Small intestine (tissue), 7 donors: ENCODE measurements around the gene TMEM53. TPM values are rescaled to one million over a fixed set of nuclear protein-coding genes. Genes with fewer than 3 reads are reported as not detected.

ENCODE experiments used
- DNase-seq, 2 donors: peaks; one replicate each; pipeline versions ENCODE4 v3.0.0 to v3.0.0-alpha.2; 2013
- FAIRE-seq: peaks from 2 replicates; lab custom pipeline; 2012; peaks lifted over from hg19 to GRCh38; lab: Jason Lieb, UNC
- H3K27ac ChIP-seq, 3 donors: one replicate each; pipeline ENCODE4 v1.5.1; 2013; ENCODE audit warnings: low read length in 2 of 3, mild to moderate bottlenecking in 2 of 3, control low read depth in 1 of 3, inconsistent platforms in 1 of 3, low read depth in 1 of 3, moderate library complexity in 1 of 3
- H3K27me3 ChIP-seq, 3 donors: one replicate each; pipeline ENCODE4 v1.6.1; 2013; ENCODE audit warnings: low read length in 3 of 3, inconsistent platforms in 1 of 3; ENCODE audit not compliant: control insufficient read depth in 3 of 3, insufficient read depth in 3 of 3
- H3K36me3 ChIP-seq, 3 donors: one replicate each; pipeline ENCODE4 v1.6.1; 2013; ENCODE audit warnings: low read length in 3 of 3, inconsistent platforms in 1 of 3, low read depth in 1 of 3, mild to moderate bottlenecking in 1 of 3, moderate library complexity in 1 of 3; ENCODE audit not compliant: control insufficient read depth in 3 of 3, insufficient read depth in 2 of 3
- H3K4me1 ChIP-seq, 3 donors: one replicate each; pipeline ENCODE4 v1.6.1; 2013; ENCODE audit warnings: low read length in 2 of 3, inconsistent platforms in 1 of 3, low read depth in 1 of 3, mild to moderate bottlenecking in 1 of 3, moderate library complexity in 1 of 3; ENCODE audit not compliant: control insufficient read depth in 3 of 3, insufficient read depth in 2 of 3
- H3K4me3 ChIP-seq, 3 donors: one replicate each; pipeline ENCODE4 v1.5.1; 2013; ENCODE audit warnings: low read length in 3 of 3, control low read depth in 1 of 3, inconsistent platforms in 1 of 3, low read depth in 1 of 3, mild to moderate bottlenecking in 1 of 3, moderate library complexity in 1 of 3
- H3K9me3 ChIP-seq, 2 donors: one replicate each; pipeline ENCODE4 v1.6.1; 2013; ENCODE audit warnings: low read depth in 1 of 2, low read length in 1 of 2; ENCODE audit not compliant: control insufficient read depth in 2 of 2, insufficient read depth in 1 of 2
- WGBS, 3 donors: extraction: QIAGEN DNeasy Blood & Tissue Kit; methylation state at CpG; one replicate each; pipeline ENCODE4 v1.1.7; 2013; 5-methylcytosine and 5-hydroxymethylcytosine counted together
- polyA plus RNA-seq, 4 donors: library from polyadenylated mRNA; stranded (reverse) in 3 of 4; unstranded in 1 of 4; fragments of 200-250 nt in 3 of 4; fragments of 120-200 nt in 1 of 4; gene quantifications; one replicate each; pipeline versions ENCODE4 v1.2.1 to v1.2.3, GENCODE V29; 2013
- donor health status: healthy with polysubstance abuse.
- donor health status: control.
- donor health status: control.
- donor health status: Bipolar disorder and iron deficiency.
- donor health status: healthy.

Gene TMEM53
- polyA plus RNA-seq, 4 donors: 16.6 to 27.2 (median 22.8) TPM

GRCh38 chr1:44652445-44653106, 21.7 kb downstream of the TMEM53 start:
- H3K4me1 ChIP-seq: peaks cover 0 to 41% (median 14%) of the 10 kb centered on the region in 3 donors
- peaks cover 5 to 79% (median 11%) of the 10 kb centered on the region in 3 donors for H3K36me3 ChIP-seq
- no peak for FAIRE-seq
- no peak overlapping the region for H3K27ac ChIP-seq
- H3K27me3 ChIP-seq: no peaks in the 10 kb centered on the region
- no peak overlapping the region for H3K4me3 ChIP-seq
- WGBS, 3 donors: 36 to 57% (median 46%) methylated on average over 7 of the region's 7 CpGs
- DNase-seq: peak; percentile 79 to 85
- H3K9me3 ChIP-seq: no peaks in the 10 kb centered on the region

GRCh38 chr1:44651069-44651468, 23.2 kb downstream of the TMEM53 start:
- no peak for DNase-seq
- FAIRE-seq: no peak
- H3K27me3 ChIP-seq: no peaks in the 10 kb centered on the region
- H3K4me1 ChIP-seq: peaks cover 0 to 51% (median 21%) of the 10 kb centered on the region in 3 donors
- no peaks in the 10 kb centered on the region for H3K9me3 ChIP-seq
- no peak overlapping the region for H3K4me3 ChIP-seq
- H3K36me3 ChIP-seq: peaks cover 9 to 88% (median 11%) of the 10 kb centered on the region in 3 donors
- 71 to 82% (median 76%) methylated on average over 8 of the region's 8 CpGs for WGBS, 3 donors
- H3K27ac ChIP-seq: no peak overlapping the region

- H3K36me3 ChIP-seq: peaks cover 9 to 91% (median 11%) of the 10 kb centered on the region in 3 donors
Observed at GRCh38 chr1:44650159-44650831, 24.0 kb downstream of the TMEM53 start.

GRCh38 chr1:44649788-44650158, 24.5 kb downstream of the TMEM53 start:
- H3K4me3 ChIP-seq: no peak overlapping the region
- H3K27ac ChIP-seq: peak overlapping the region; percentile 15 to 66 (median 60)
- 76 to 88% (median 83%) methylated on average over 12 to 13 of the region's 13 CpGs for WGBS, 3 donors
- H3K4me1 ChIP-seq: peaks cover 2 to 51% (median 23%) of the 10 kb centered on the region in 3 donors
- no peak for DNase-seq
- H3K27me3 ChIP-seq: no peaks in the 10 kb centered on the region
- H3K36me3 ChIP-seq: peaks cover 9 to 95% (median 11%) of the 10 kb centered on the region in 3 donors
- FAIRE-seq: no peak
- no peaks in the 10 kb centered on the region for H3K9me3 ChIP-seq

More at GRCh38 chr1:44650159-44650831, 24.0 kb downstream of the TMEM53 start:
- H3K4me1 ChIP-seq: peaks cover 0 to 51% (median 23%) of the 10 kb centered on the region in 3 donors
- H3K27ac ChIP-seq: peak overlapping the region; percentile 15 to 66 (median 60)
- no peaks in the 10 kb centered on the region for H3K27me3 ChIP-seq
- 24 to 63% (median 51%) methylated on average over 23 of the region's 23 CpGs for whole genome bisulfite sequencing, 3 donors
- H3K4me3 ChIP-seq: no peak overlapping the region
- no peaks in the 10 kb centered on the region for H3K9me3 ChIP-seq
- FAIRE-seq (no peak), DNase-seq (peak; percentile 87 to 94)

DNA sequence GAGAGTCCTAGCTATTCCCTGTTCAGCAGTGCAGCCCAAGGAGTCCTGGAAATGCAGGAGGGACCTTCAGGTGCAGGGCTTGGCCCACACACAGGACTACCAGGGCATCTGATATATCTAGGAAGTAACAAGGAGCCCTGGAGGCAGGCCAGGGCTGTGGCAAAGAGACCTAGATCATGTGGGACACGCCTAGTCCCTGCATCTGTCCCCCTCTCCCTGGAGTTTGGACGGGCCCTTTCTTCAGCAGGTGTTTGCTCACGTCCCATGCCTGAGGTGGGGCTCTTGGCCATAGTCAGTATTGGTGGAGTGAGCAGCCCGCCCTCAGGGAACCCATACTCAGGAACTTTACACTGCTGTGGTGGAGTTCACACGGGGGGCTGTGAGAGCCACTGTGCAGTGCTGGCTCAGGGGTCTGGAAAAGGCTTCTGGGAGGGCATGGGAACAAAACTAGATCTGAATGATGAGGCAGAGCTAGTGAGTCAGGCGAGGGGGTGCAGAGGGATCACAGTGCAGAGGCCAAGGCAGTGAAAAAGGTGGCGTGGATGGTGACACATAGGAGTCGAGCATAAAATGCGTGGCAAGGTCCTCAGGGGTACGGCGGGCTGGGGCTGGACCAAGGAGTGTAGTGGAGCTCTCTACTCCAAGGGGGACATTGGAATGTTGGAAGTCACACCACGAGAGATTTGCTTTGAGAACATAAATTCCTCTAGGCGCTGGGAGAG, 25.6 kb downstream of the TMEM53 start:
- no peaks in the 10 kb centered on the region for H3K27me3 ChIP-seq
- peaks cover 5 to 95% (median 9%) of the 10 kb centered on the region in 3 donors for H3K36me3 ChIP-seq
- FAIRE-seq (no peak), DNase-seq (peak; percentile 60 to 95)
- H3K4me3 ChIP-seq: no peak overlapping the region
- peaks cover 2 to 51% (median 23%) of the 10 kb centered on the region in 3 donors for H3K4me1 ChIP-seq
- no peaks in the 10 kb centered on the region for H3K9me3 ChIP-seq
- H3K27ac ChIP-seq: peak overlapping the region; percentile 1 to 74 (median 38)
- WGBS, 3 donors: 46 to 76% (median 64%) methylated on average over 13 of the region's 13 CpGs

DNA sequence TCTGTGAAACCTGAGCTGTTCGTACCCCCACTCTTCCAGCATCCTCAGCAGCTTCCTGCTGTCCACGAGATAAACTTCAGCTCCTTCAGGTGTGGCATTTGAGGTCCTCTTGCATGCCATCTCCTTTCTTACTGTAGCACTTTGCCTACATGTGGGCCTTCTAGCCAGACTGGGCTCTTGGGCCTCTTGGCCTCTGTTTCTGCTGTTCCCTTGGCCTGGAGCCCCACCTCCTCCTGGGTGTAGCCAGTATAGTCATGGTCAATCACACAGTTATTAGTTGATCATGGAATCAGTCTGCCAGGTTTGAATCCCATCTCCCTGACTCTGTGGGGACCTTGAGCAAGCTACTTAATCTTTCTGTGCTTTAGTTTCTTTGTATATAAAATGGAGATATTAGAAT, 26.4 kb downstream of the TMEM53 start:
- Histone ChIP-seq H3K4me1 (peaks cover 2 to 51% (median 23%) of the 10 kb centered on the region in 3 donors), H3K27me3 (no peaks in the 10 kb centered on the region), H3K9me3 (no peaks in the 10 kb centered on the region), H3K27ac (peak overlapping the region in 1 of 3 donors; percentile 68), H3K36me3 (peaks cover 5 to 92% (median 12%) of the 10 kb centered on the region in 3 donors), H3K4me3 (no peak overlapping the region)
- FAIRE-seq (no peak), DNase-seq (peak in 1 of 2 donors; percentile 37)
- WGBS, 3 donors: 61 to 73% (median 72%) methylated on average over 2 of the region's 2 CpGs

DNA sequence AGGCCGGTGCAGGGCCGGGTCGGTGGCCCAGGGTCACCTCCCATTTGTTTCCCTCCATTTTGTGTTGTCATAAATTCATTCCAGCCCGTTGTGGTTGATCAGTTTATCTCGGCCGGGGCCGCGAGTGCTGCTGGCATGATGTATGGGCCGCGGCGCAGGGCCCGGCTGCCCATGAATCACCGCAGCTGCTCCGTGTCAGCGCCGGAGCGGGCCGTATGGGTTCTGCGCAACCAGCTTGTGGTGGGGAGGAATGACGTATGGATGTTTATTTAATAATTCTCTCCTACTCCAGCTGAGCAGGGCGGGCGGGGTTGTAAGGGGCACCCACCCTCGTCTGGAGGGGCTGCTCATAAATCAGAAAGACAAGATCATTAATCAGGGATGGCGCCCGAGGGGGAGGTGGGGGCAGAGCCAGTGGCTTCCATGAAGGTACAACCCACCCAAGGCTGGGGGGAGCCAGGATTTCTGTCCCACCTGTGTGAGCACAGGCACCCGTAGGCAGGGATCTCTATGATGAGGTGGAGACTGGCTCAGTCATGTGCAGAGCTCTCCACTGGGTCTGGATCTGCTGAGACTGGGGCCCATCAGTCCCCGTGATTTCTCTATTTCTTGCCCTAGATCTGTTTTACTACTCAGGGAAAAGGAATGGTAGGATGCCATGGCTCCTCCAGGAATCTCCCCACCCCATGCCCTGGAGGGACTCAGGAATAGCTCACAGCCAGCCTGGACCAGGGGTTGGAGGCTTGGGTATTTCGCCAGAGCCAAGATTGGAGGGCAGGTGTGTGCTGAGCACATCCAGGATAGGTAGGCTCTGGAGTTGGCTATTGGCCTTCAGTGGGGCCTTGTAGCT, 27.8 kb downstream of the TMEM53 start:
- H3K4me1 ChIP-seq: peaks cover 2 to 42% (median 17%) of the 10 kb centered on the region in 3 donors
- H3K36me3 ChIP-seq: peaks cover 11 to 92% (median 14%) of the 10 kb centered on the region in 3 donors
- no peaks in the 10 kb centered on the region for H3K27me3 ChIP-seq
- no peaks in the 10 kb centered on the region for H3K9me3 ChIP-seq
- H3K4me3 ChIP-seq: no peak overlapping the region
- FAIRE-seq (no peak), DNase-seq (no peak)
- 77 to 84% (median 80%) methylated on average over 28 of the region's 28 CpGs for WGBS, 3 donors
- peak overlapping the region in 2 of 3 donors; percentile 87 to 91 for H3K27ac ChIP-seq
